Vagina (tissue), 2 donors: Measurements from ENCODE around the gene CAPN2. TPM values are rescaled to one million over a fixed set of nuclear protein-coding genes. Genes with fewer than 3 reads are reported as not detected.
A peak's percentile ranks its signal among the peaks of the same experiment; 100 is the strongest.

Experiments
- DNase-seq, 2 donors: peaks; one replicate each; pipeline ENCODE4 v3.0.0-alpha.2; 2017; ENCODE audit errors: extremely low spot score in 2 of 2
- H3K27ac ChIP-seq: fragments of 200-600 bp; sonication (generic); one replicate; pipeline ENCODE4 v1.5.1; 2019
- H3K27me3 ChIP-seq: fragments of 200-600 bp; sonication (generic); one replicate; pipeline ENCODE4 v1.5.1; 2019
- H3K36me3 ChIP-seq, 2 donors: fragments of 200-600 bp; sonication (generic); one replicate each; pipeline ENCODE4 v1.5.1; 2017 to 2019
- H3K4me1 ChIP-seq: fragments of 200-600 bp; sonication (generic); one replicate; pipeline ENCODE4 v1.5.1; 2019
- H3K4me3 ChIP-seq, 2 donors: fragments of 200-600 bp; sonication (generic); 1 replicate in 1 of 2; 2 replicates in 1 of 2; pipeline ENCODE4 v1.5.1; 2016 to 2019
- H3K9me3 ChIP-seq: fragments of 200-600 bp; sonication (generic); one replicate; pipeline ENCODE4 v1.5.1; 2019
- POLR2A ChIP-seq, 2 donors: fragments of 450-650 bp; IDR thresholded peaks; one replicate each; pipeline ENCODE4 v1.6.1; 2017; ENCODE audit warnings: antibody characterized with exemption in 2 of 2, mild to moderate bottlenecking in 2 of 2, moderate library complexity in 2 of 2
- POLR2AphosphoS5 ChIP-seq, 2 donors: sonication (generic); formaldehyde crosslinking; IDR thresholded peaks; one replicate each; pipeline ENCODE4 v1.9.0; 2017; ENCODE audit warnings: antibody characterized with exemption in 2 of 2, mild to moderate bottlenecking in 2 of 2, low read depth in 1 of 2; ENCODE audit not compliant: insufficient read depth in 1 of 2
- intact Hi-C: fragments of 100-400 bp; cut with DNase I; formaldehyde crosslinking; loops from one replicate; pipeline ENCODE4 v1.15.1; 2023
- total RNA-seq: library from RNA; depleted of rRNA; stranded (reverse); fragments of >200 nt; gene quantifications from one replicate; pipeline ENCODE4 v1.2.3, GENCODE V29; 2016
- TF ChIP-seq, protein P1 (sequence below), 3 experiments: fragments of 450-650 bp in 2 of 3; fragments of 200-600 bp in 1 of 3; sonication (generic) in 1 of 3; IDR thresholded peaks; one replicate each; pipeline ENCODE4 v1.5.1; 2017 to 2019; ENCODE audit warnings: antibody characterized with exemption in 3 of 3, mild to moderate bottlenecking in 2 of 3, moderate library complexity in 2 of 3

The CAPN2 gene
- total RNA-seq, 1 donor from 2014 or later: 208 TPM

DNA sequence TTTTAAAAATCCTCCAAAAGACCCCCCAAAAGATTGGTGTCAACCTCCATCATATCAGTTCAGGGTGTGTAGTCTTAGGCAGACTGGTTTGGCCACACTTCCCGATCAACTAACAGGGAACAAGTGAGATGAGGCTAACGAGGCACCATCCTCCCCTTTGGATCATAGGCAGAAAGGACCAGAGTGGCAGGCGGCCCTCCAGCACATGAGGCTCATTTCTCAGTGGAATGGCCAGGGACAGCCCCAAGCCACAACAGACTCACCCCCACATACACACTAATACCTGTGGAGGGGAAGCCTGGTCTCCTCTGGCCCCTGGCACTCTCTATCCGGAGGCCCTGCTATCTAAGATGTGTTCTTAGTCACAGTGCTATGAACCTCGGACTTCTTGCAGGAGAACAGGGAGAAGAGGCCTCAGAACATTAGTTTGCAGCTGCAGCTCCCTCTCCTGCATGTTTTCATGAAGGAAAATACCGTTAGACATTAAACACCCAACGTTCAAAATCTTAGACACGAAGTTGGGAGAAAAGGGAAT lies 17.3 kb upstream of the CAPN2 start:
- Histone ChIP-seq H3K4me3 (no peak overlapping the region), H3K27ac (no peak overlapping the region), H3K27me3 (no peaks in the 10 kb centered on the region), H3K36me3 (no peaks in the 10 kb centered on the region), H3K4me1 (peaks cover 9% of the 10 kb centered on the region), H3K9me3 (no peaks in the 10 kb centered on the region)
- TF ChIP-seq POLR2AphosphoS5 (IDR thresholded peaks at IDR 0.05; ENCODE audit: insufficient read depth in 1 of 2, low read depth in 1 of 2) (no peak), POLR2A (IDR thresholded peaks at IDR 0.05) (no peak)
- TF ChIP-seq, protein P1, sequence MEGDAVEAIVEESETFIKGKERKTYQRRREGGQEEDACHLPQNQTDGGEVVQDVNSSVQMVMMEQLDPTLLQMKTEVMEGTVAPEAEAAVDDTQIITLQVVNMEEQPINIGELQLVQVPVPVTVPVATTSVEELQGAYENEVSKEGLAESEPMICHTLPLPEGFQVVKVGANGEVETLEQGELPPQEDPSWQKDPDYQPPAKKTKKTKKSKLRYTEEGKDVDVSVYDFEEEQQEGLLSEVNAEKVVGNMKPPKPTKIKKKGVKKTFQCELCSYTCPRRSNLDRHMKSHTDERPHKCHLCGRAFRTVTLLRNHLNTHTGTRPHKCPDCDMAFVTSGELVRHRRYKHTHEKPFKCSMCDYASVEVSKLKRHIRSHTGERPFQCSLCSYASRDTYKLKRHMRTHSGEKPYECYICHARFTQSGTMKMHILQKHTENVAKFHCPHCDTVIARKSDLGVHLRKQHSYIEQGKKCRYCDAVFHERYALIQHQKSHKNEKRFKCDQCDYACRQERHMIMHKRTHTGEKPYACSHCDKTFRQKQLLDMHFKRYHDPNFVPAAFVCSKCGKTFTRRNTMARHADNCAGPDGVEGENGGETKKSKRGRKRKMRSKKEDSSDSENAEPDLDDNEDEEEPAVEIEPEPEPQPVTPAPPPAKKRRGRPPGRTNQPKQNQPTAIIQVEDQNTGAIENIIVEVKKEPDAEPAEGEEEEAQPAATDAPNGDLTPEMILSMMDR (IDR thresholded peaks at IDR 0.05): no peak
- intact Hi-C loops: loop anchor here (10.0 kb wide), 1 partner anchor 50 kb away; no protein-coding TSS in a partner anchor
- no peak for DNase-seq

DNA sequence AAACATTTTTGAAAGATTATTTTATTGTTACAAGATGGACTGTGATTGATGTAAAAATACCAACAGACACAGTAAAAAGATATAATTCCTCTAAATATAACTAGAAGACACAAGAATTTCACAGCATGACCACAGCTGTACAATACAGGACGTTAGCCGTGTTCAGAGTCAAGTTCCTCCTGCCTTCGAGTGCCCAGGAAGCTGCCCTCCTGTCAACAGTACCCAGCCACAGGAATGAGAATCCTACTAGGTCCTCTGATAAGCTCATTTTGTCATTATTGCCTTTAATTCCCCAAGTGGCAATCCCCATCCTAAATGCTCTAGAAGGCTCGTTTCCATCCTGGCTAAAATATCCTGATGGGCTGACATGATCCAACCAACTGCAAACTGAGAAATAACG lies 16.4 kb upstream of the CAPN2 start:
- Histone ChIP-seq H3K9me3 (no peaks in the 10 kb centered on the region), H3K36me3 (no peaks in the 10 kb centered on the region), H3K27me3 (no peaks in the 10 kb centered on the region), H3K4me1 (peaks cover 18% of the 10 kb centered on the region), H3K4me3 (no peak overlapping the region), H3K27ac (no peak overlapping the region)
- intact Hi-C loops: loop anchor here (10.0 kb wide), 1 partner anchor 49 kb away; no protein-coding TSS in a partner anchor
- TF ChIP-seq POLR2AphosphoS5 (IDR thresholded peaks at IDR 0.05; ENCODE audit: insufficient read depth in 1 of 2, low read depth in 1 of 2) (no peak), POLR2A (IDR thresholded peaks at IDR 0.05) (no peak)
- TF ChIP-seq, protein P1 (IDR thresholded peaks at IDR 0.05): no peak
- no peak for DNase-seq

DNA sequence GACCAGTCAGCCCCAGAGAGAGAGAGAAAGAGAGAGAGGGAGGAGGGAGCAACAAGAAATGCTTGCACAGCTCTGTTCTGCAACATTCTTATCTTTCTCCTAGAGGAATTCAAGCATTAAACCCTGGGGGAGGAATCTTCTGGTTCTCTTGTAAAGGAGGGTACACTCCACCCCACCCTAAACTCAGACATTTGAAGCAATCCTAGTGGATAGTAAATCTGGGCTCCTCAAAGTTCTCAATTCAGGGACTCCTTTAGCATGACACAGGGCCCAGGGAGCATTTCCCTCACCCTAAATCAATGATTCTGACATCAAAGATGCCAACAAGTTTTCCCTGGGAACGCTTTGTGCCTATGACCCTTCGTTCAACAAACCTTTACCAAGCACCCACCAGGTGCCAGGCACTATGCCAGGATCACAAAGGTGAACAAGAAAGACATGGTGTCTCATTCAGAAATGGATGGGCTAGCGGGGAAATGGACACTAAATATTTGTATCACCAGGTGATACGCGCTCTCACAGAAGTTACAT lies 11.9 kb upstream of the CAPN2 start:
- Histone ChIP-seq H3K27me3 (no peaks in the 10 kb centered on the region), H3K36me3 (no peaks in the 10 kb centered on the region), H3K4me3 (no peak overlapping the region), H3K27ac (peak overlapping the region; percentile 87), H3K4me1 (peaks cover 32% of the 10 kb centered on the region), H3K9me3 (no peaks in the 10 kb centered on the region)
- intact Hi-C loops: no loop called here
- TF ChIP-seq POLR2AphosphoS5 (IDR thresholded peaks at IDR 0.05; ENCODE audit: insufficient read depth in 1 of 2, low read depth in 1 of 2) (no peak), POLR2A (IDR thresholded peaks at IDR 0.05) (no peak)
- TF ChIP-seq, protein P1 (IDR thresholded peaks at IDR 0.05): no peak
- no peak for DNase-seq

DNA sequence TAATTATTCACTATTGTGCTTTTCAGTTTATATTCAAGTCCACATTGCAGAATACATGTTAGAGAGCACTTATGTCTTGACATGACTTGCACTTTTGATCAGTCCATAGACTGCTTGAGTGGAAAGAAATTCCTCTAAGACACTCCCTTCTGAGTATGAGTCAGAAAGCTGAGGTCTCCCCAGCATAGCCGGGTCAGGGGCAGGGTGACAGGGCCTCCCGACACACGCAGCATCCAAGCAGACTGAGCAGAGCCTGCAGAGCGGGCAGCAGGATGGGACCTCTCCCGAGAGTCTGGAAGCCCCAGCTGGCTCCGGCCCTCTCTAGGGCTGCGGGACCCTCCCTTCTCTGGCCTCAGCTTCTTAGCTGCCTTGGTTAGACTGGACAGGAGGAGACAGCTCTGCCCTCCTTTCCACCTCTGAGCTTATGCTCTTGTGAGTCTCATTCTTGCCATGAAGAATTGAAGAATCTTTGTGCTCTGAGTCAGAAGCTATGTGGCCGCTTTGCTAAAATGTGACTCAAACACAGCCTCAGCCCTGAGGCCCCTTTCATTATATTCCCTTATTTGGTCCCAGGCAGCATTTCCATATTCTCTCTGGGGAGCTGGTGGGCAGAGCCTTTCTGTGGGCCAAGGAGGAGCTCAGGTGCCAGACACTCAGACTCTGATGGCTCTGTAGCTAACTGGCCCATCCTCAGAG lies 11.2 kb upstream of the CAPN2 start:
- Histone ChIP-seq H3K4me1 (peaks cover 39% of the 10 kb centered on the region), H3K27me3 (no peaks in the 10 kb centered on the region), H3K27ac (peak overlapping the region; percentile 87), H3K4me3 (no peak overlapping the region), H3K9me3 (no peaks in the 10 kb centered on the region), H3K36me3 (no peaks in the 10 kb centered on the region)
- DNase-seq: no peak
- intact Hi-C loops: no loop called here
- TF ChIP-seq POLR2A (IDR thresholded peaks at IDR 0.05) (peak in 1 of 2 donors; percentile 9), POLR2AphosphoS5 (IDR thresholded peaks at IDR 0.05; ENCODE audit: insufficient read depth in 1 of 2, low read depth in 1 of 2) (peak in 1 of 2 donors; percentile 89)
- TF ChIP-seq, protein P1 (IDR thresholded peaks at IDR 0.05): no peak
